D341Med (cell line): Measurements from ENCODE around the gene RHOA.

Experiments
- DNase-seq: peaks from one replicate; pipeline ENCODE4 v3.0.0; 2012; ENCODE audit warnings: low spot score

Gene RHOA

GRCh38 chr3:49411968-49412631 lies at the start of gene RHOA, which contains the start of gene TCTA:
Gene RHOA (minus strand): TSS chr3:49411976. CDS start chr3:49375589, 36,387 bp downstream.
Gene TCTA (plus strand): TSS chr3:49412423. CDS start chr3:49412427, 4 bp downstream.
- DNase-seq = peak; percentile 99

DNA sequence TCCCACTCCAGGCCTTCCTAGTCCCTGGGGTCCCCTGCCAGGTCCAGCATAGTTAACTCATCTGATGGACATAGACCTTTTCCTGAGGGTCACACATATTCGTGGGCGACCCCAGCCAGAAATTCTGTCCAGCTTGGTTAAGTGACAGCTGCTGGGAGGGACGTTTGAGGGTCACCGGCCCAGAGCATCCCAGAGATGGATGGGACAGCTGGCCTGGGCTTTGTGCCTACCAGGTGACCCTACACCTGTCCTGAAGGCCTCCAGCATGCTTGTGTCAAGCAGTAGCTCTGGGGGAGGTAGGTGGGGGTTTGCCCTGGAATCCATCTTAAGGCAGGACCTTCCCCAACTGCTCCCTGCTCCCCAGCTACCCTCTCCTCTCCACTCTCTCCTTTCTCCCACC lies 49.2 kb upstream of the RHOA start:
- DNase-seq = no peak

- no peak for DNase-seq
Observed at GRCh38 chr3:49460188-49460890, 48.6 kb upstream of the RHOA start.

- no peak for DNase-seq
Observed at GRCh38 chr3:49456466-49456865, 44.7 kb upstream of the RHOA start.

GRCh38 chr3:49454898-49455681 lies 43.3 kb upstream of the RHOA start:
- DNase-seq = no peak

DNA sequence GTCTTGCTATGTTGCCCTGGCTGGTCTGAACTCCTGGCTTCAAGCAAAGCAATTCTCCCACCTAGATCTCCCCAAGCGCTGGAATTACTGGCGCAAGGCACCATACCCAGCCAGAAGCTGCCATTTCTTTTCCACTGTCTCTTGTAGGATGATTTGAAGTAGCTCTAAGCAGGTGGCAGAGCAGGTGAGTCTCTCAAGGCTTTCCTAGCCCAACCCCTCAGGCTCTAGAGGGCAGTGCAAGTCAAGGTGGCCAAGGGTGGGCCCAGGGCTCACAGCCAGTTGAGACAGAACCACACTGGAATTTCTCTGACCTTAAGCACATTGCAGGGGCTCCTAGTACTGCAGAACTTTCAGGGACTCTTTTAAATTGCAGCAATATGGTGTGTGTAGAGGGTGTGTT lies 42.7 kb upstream of the RHOA start:
- DNase-seq = peak; percentile 50

DNA sequence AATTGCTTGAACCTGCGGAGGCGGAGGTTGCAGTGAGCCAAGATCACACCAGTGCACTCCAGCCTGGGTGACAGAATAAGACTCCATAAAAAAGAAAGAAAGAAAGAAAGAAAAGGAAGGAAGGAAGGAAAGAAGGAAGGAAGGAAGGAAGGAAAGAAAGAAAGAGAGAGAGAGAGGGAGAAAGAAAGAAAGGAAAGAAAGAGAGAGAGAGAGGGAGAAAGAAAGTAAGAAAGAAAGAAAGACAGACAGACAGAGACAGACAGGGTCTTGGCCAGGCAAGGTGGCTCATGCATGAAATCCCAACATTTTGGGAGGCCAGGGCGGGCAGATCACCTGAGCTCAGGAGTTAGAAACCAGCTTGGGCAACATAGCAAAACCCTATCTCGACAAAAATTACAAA lies 41.8 kb upstream of the RHOA start:
- no peak for DNase-seq

GRCh38 chr3:49445391-49445790 lies 33.6 kb upstream of the RHOA start:
- DNase-seq = no peak

GRCh38 chr3:49434731-49435130 lies 23.0 kb upstream of the RHOA start:
- no peak for DNase-seq

DNA sequence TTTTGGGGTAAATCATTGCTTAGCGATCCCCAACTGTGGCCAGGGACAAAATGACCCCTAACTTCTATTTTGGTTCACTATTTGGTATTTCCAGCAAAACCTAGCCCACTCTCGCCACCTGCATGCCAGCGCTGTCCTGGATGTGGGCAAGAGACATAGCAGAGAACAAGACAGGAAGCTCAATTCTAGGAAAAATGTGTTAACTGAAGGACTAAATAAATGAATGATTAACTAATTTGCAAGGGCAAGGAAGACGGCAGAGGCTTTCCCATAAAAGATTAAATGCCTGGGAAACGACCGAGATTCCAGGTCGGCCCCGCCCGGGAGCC lies 16.9 kb upstream of the RHOA start:
- no peak for DNase-seq

- no peak for DNase-seq
Observed at GRCh38 chr3:49427586-49427985, 15.8 kb upstream of the RHOA start.

DNA sequence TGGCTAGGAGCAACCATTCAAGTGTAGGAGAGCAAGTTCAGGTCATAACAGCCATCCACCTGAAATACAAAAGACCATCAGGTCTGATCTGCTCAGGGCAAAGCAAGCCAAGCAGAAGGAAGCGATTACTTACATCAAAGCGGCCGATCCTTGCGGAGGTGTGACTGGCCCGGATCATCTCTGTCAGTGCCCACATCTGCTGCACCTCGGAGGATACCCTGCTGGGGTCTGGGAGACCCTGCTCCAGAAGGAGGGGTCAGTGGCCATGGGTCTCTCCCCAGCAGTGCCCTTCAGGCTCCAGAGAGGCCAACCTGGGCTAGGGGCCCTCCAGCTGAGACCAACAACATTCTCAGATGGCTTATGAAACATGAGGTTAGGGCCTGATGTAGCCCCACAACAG lies 13.0 kb upstream of the RHOA start:
- no peak for DNase-seq

DNA sequence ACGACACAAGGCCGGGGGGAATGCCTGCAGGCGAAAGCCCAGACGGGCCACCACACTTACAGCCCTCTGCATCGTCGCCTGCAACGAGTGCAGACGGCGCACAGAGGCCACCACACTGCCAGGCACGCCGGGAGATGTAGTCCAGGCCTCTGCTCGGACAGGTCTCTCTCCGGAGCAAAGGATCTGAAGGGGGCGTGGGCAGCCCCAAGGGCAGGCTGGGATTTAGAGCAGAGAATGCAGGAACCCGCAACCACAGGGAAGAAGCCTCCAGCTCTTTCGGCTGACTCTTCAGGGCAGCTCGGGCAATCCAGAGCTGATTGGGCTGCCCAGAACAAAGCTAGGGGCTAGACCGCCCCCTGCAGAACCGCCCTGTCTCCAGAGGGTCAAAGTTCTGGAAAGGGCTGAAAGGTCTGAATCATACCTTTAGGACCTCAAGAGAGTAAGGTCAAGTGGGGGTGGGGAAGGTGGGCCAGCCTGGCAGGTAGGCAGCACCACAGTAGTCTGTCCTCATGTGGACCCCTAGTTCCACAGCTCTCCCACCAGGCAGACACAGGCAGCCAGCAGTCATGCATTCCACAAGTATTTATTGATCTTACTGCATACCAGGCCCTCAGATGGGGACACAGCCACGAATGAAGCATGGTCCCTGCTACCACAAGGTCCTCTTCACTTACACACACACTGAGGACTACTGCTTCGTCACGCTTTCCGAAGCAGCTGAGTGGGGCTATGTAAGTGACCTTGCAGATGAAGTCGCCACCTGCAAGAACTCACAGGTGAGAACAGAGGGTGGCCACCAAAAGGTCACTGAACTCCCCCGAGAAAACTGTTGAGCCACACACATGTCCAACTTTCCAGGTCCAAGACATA lies 10.8 kb upstream of the RHOA start, which contains the start of gene AMT:
Gene AMT (minus strand): TSS at position 95 of the 870 bp plus-strand sequence. CDS start 23 bp downstream, at position 72.
- DNase-seq = peak; percentile 20

GRCh38 chr3:49421890-49422378 lies 10.2 kb upstream of the RHOA start:
- peak; percentile 22 for DNase-seq

GRCh38 chr3:49417516-49418120 lies 5.8 kb upstream of the RHOA start:
- DNase-seq = peak; percentile 14

GRCh38 chr3:49416867-49417266 lies 5.1 kb upstream of the RHOA start:
- DNase-seq = no peak

DNA sequence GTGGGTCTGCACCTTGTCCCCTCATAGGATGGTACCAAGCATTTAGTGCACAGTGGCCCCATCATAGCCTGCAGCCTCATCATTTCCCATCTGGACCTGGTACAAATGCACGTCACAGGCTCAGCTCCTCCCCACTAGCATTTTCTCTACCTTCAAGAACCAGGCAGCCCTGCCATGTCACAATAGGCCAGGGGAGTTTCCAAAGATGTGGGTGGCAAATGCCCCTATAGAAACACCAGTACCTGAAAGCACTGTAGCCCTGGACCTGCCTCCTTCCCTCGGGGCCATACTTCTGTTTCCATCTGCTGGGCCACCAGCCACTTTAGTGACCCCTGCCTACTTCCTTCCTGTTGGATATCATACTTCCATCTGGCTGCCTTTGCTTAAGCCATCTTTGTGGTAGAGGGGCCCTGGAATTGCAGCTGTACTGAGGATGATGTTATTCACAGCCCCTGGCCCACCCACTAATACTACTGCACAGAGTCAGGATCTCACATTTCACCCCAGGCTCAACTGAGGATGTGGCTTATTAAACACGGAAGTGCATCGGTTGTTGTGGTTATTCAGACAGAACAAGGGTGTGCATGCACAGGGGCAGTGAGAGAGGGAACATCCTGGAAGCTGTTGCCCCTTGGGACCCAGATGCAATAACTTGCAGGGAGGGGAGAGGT lies 4.3 kb upstream of the RHOA start:
- no peak for DNase-seq

DNA sequence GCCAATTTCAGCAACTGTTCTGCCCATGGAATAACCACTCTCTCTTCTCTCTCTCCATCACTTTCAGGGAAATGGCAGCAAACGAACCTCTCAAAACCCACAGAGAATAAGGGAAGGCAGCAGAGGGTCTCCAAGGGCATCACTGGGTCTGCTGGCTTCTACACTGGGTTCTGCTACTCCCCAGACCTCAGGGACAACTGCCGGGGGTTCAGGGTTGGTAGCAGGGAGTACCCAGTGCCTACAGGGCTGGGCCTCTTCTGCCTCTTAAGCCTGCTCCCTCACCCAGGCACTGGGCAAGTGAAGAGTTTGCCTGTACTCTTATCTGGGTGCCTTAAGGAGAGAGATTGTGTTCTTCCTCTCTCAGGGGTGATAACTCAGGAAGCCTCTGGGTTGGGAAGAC lies 3.0 kb upstream of the RHOA start:
- DNase-seq = no peak

GRCh38 chr3:49413338-49413734 lies 1.6 kb upstream of the RHOA start:
- DNase-seq = no peak

- DNase-seq = no peak
Observed at GRCh38 chr3:49412632-49413337, 1.0 kb upstream of the RHOA start.
